GM18526 (cell line): ENCODE measurements around the gene MRPS6.

Source experiments
- POLR2A ChIP-seq: IDR thresholded peaks from 3 replicates; pipeline ENCODE4 v1.6.1; 2011; ENCODE audit not compliant: insufficient read length; ENCODE audit errors: extremely low read depth

The MRPS6 gene

GRCh38 chr21:34078915-34079314, 5.5 kb downstream of the MRPS6 start:
- TF ChIP-seq POLR2A, result no peak

DNA sequence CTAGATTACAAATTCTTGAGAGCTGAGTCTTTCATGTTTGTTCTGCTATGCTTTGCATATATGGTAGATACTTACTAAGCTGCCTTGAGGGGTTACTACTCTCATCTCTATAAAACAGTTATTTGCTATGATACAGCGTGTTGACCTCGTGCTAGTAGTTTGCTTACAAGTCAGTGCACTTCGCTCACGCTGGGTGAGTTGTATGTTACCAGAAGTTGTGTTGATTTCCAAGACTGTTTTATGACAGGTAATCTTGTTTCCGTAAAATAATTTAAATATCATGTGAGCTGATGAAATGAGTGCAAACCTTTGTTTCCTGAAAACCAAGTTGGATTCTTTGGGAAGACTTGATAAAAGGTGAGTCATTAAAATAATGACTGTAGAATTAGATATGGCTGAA, 7.3 kb downstream of the MRPS6 start:
- TF ChIP-seq POLR2A, result no peak

- no peak for TF ChIP-seq POLR2A
These were observed 9.4 kb downstream of the MRPS6 start for GRCh38 chr21:34082769-34083168.

GRCh38 chr21:34083357-34083756, 10.0 kb downstream of the MRPS6 start:
- no peak for TF ChIP-seq POLR2A

DNA sequence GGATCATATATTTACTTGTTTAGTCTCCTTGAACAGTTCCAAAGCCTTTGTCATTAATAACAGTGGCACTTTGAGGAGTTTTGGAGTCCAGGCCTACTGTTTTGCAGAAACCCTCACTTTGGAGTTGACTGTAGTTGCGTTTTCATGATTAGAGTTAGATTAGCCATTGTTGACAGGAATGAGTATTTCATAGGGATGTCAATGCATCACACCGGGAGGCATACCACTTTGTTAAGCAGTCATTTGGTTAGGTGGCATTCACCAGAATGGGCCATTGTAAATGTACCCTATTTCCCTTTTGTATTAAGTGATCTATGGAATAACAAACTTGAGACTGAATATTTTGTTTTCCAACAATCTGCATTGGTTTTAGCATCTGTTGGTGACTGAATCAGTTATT, 11.8 kb downstream of the MRPS6 start:
- TF ChIP-seq POLR2A, result no peak

DNA sequence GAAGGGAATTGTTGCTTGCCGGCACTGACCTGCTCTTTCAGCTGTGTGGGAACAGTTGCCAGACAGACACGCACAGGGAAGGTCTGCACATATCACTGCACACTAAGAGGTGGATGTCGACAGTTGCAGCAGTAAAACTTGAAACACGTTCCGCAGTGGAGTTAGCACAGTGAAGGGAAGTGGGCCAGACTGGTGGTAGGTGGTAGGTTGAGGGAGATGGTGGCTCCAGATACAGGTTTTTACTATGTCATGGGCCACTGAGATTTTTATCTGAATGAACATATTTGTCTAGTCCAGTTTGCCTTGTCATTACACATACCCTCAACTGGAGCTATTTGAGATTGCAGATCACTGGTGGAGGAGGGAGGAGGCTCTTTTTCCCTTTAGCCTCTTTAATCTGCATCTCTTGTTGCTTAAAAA, 13.5 kb downstream of the MRPS6 start:
- TF ChIP-seq POLR2A, result no peak

GRCh38 chr21:34088752-34089151, 15.4 kb downstream of the MRPS6 start:
- no peak for TF ChIP-seq POLR2A

DNA sequence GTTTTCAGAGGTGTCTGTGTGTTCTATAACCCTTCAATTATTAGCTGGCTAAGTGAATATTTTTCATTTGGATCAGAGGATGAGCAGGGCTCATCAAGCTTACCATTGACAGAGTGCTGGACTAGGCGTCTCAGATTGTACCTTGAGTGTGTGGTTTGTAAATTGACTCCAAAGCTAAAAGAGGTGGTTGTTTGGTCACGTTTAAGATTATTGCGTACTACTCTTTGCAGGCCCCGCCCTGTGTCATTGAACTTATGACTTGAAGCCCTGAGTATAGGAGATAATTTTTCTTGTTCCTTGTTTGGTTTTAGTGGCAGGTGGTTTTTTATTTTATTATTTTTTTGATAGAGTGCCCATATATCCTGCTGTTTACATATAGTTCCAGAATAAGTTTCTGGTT, 17.7 kb downstream of the MRPS6 start:
- no peak for TF ChIP-seq POLR2A

DNA sequence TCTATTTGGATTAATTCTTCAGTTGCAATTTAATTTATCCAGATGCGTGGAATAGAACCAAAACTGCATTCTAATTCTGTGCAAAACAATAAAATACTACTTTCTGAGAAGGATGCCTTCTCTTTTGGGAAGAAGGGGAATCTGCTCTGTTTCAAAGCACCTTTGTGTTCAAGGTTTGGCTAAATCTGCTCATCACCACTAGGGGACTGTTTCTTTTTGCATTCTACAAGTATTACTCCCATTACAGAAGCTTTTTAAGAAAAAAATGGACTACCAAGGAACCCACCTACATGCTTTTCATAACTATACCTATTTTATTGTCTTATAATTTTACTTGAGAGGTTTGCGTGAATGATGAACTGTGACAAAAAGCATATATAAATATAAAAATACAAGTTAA, 18.2 kb downstream of the MRPS6 start:
- TF ChIP-seq POLR2A, result no peak

- TF ChIP-seq POLR2A, result no peak
These were observed 19.0 kb downstream of the MRPS6 start for GRCh38 chr21:34092262-34092921.

- no peak for TF ChIP-seq POLR2A
These were observed 19.7 kb downstream of the MRPS6 start for GRCh38 chr21:34093083-34093482.

DNA sequence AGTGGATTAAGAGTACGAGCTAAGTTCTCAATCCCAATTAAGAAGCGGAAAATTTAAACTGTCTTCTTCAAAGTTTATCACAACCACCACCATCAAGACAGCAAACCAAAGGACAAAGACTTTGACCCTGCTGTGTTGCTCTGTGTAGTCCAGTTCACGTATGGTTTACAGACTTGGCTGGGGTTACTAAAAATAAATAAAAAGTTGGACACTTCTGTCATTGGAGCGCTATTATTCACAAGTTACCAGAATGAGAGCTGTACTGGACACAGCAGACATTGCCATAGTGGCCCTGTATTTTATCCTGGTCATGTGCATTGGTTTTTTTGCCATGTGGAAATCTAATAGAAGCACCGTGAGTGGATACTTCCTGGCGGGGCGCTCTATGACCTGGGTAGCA, 21.6 kb downstream of the MRPS6 start:
- TF ChIP-seq POLR2A, result no peak

DNA sequence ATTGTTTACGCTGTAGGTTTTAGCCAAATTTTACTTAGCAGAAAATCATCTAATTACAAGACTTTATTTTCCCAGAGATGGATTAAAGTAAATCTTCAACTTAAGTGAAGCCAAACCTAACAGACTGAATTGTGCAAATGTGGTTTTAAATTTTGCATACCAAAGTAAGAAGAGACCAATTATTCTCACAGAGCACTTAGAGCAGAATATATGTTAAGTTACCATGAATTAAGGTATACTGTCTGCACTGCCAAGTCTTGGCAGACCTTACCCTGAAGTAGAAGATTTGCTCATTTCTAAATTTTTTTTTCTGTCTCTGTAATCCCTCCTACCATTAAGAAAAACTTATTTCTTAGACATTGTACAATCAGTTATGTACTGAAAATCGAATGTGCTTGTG, 24.1 kb downstream of the MRPS6 start:
- TF ChIP-seq POLR2A, result no peak

DNA sequence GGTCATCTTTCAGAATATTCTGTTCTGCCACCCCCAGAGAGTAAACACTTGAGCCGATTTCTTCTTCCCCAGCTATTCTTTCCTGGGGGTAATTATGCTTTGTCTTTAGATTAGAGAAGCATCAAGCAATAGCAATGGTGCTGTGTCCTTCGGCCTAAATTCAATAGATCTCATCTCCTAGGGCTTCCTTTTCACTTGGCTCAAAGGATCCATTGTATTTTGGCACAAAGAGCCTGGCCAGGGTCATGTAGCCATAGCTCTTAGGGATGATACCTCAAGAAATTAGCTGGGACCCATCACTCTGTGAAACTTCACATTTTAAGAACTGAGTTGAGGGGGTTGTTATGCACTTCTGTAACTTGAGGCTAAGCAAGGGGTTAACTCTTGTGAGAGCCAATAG, 27.0 kb downstream of the MRPS6 start:
- TF ChIP-seq POLR2A, result no peak

DNA sequence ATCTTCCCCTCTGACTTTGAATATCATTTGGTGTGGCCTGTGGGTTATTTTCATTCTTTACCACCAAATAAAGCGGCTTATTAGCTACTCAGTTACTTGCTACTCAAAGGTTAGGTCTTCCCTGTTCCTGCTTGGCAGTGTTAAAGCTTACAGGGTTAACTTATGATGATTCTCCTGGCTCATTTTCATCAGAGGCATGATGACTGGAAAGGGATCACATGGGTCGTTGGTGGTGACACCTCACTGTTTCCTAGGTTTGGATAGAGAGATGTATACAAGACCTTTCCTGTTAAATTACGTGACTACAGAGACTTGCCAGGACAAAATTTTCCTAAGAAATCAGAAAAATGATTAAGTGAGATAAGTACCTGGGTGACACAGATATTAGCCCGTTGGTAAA, 27.4 kb downstream of the MRPS6 start:
- no peak for TF ChIP-seq POLR2A

DNA sequence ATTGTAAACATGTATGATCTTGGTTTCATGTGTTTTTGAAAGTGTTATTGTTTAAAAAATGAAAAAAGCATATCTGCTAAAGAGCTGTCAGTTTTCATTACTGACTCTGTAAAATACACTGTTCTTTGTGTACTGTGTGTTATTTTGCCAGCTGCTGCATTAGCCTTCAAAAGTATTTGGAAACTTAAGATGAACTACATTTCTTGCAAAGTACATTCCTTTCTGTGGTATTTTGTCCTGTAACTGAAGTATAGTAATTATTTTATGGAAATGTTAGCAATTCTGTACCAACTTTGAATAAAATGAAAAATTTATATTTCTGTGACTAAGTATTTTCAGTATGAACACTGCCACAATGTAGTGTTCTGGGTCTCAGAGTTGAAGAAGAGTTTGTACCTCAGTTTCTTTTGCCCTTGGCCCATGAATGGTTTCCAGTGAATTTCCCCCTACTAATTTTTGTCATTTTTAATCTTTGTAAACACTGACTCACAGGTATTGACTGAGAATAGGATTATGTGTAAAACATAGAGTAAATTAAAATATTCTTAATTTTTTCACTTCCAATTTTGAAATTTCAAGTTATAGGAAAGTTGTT, 32.7 kb downstream of the MRPS6 start:
- TF ChIP-seq POLR2A, result no peak

GRCh38 chr21:34107606-34108005, 34.2 kb downstream of the MRPS6 start:
- TF ChIP-seq POLR2A, result no peak
